GM12891 (cell line): ENCODE measurements around the gene HIP1R.

ENCODE experiments used
- PAX5 ChIP-seq: IDR thresholded peaks from 2 replicates; pipeline ENCODE4 v1.6.1; 2011; ENCODE audit warnings: low read length, moderate library complexity, mild to moderate bottlenecking; ENCODE audit not compliant: insufficient read depth, severe bottlenecking
- SPI1 ChIP-seq: IDR thresholded peaks from 2 replicates; pipeline ENCODE4 v1.6.1; 2011; ENCODE audit warnings: low read depth, low read length, control low read depth

DNA sequence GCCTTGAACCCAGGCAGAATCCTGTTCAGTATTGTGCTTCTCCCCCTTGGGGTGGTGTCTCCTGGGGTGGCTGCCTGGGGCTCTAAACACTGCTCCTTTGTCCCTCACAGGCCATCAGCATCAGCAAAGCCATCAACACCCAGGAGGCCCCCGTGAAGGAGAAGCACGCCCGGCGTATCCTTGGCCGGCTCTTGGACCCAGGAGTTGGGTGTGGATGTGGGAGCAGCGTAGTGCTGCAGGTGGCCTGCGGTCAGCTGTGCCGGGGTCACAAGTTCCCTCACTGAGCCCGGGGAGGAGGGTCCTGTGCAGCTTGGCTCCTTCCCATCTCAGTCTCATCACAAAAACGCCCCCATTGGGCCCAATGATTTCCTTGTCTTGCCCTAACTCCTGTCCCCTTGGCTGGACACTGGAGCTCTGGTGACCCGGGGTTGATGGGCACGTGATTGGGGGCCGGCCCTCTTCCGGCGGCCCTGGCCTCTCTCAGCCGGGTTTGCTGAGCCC is 12.7 kb downstream of the HIP1R start:
- TF ChIP-seq PAX5 (no peak), SPI1 (no peak)
